GM12878 (cell line): ENCODE measurements around the gene SIGLEC5. TPM values are rescaled to one million over a fixed set of nuclear protein-coding genes. Genes with fewer than 3 reads are reported as not detected.

Experiments
- ATAC-seq: fragments of 200-7000 bp; cut with Tn5 transposase; 3 replicates; pipeline ENCODE4 v1.9.1; 2020; ENCODE audit warnings: mild to moderate bottlenecking, moderate library complexity
- BruUV-seq: library from RNA; stranded (reverse); fragments of 400-500 nt; replicated peaks from 2 replicates; lab custom pipeline; 2021; lab: Mats Ljungman, UMichigan
- CTCF ChIA-PET: fragments of 300-600 bp; sonication (Branson Sonifier 250); formaldehyde crosslinking; extraction: SDS; loops from one replicate; lab custom pipeline; 2021; ENCODE audit warnings: inconsistent platforms; lab: Yijun Ruan, JAX
- POLR2A ChIA-PET: fragments of 350-600 bp; formaldehyde crosslinking; extraction: SDS; loops from one replicate; lab custom pipeline; 2021; ENCODE audit warnings: inconsistent platforms; lab: Charles Lee
- RAD21 ChIA-PET: fragments of 300-600 bp; sonication (Branson Sonifier 250); formaldehyde crosslinking; loops from one replicate; lab custom pipeline; 2023; ENCODE audit warnings: antibody characterized with exemption; ENCODE audit not compliant: unreplicated experiment; lab: Charles Lee
- SMC1A ChIA-PET: fragments of 300-600 bp; sonication (Branson Sonifier 250); formaldehyde crosslinking; loops from one replicate; lab custom pipeline; 2023; ENCODE audit not compliant: unreplicated experiment, uncharacterized antibody; lab: Charles Lee
- DNase-seq: peaks from one replicate; pipeline ENCODE4 v3.0.0-alpha.2; 2011; ENCODE audit warnings: low read depth, low spot score
- FAIRE-seq: peaks from 3 replicates; lab custom pipeline; 2011; peaks lifted over from hg19 to GRCh38; lab: Jason Lieb, UNC
- H2AFZ ChIP-seq: 2 replicates; pipeline ENCODE4 v1.6.0; 2011; ENCODE audit warnings: low read depth, low read length, control low read depth; ENCODE audit not compliant: control insufficient read depth
- H3K27ac ChIP-seq: 2 replicates; pipeline ENCODE4 v1.5.1; 2011; ENCODE audit warnings: control low read depth; ENCODE audit not compliant: control insufficient read depth, insufficient read depth
- H3K27me3 ChIP-seq, 2 experiments: replicated peaks in 1 of 2; 2 replicates each; pipeline versions ENCODE4 v1.6.0 to v1.6.1; 2011; ENCODE audit warnings: low read length in 1 of 2; ENCODE audit not compliant: control insufficient read depth in 2 of 2, insufficient read depth in 2 of 2
- H3K36me3 ChIP-seq, 2 experiments: 2 replicates each; pipeline ENCODE4 v1.5.1; 2011; ENCODE audit warnings: low read length in 1 of 2; ENCODE audit not compliant: control insufficient read depth in 2 of 2, insufficient read depth in 2 of 2
- H3K4me1 ChIP-seq: 2 replicates; pipeline ENCODE4 v1.6.1; 2011; ENCODE audit warnings: mild to moderate bottlenecking, low read length, moderate library complexity, mixed read lengths; ENCODE audit not compliant: control insufficient read depth, insufficient read depth
- H3K4me2 ChIP-seq: 2 replicates; pipeline ENCODE4 v1.6.0; 2011; ENCODE audit warnings: control low read depth; ENCODE audit not compliant: control insufficient read depth, insufficient read depth
- H3K4me3 ChIP-seq: fragments of 200-600 bp; sonication (generic); 2 replicates; pipeline ENCODE4 v1.5.1; 2016
- H3K79me2 ChIP-seq: 2 replicates; pipeline ENCODE4 v1.6.0; 2011; ENCODE audit warnings: low read length; ENCODE audit not compliant: control insufficient read depth, insufficient read depth
- H3K9ac ChIP-seq: 2 replicates; pipeline ENCODE4 v1.8.0; 2011; ENCODE audit warnings: low read length, control low read depth, mixed read lengths; ENCODE audit not compliant: control insufficient read depth, insufficient read depth
- H3K9me3 ChIP-seq: replicated peaks from 3 replicates; pipeline ENCODE4 v1.5.1; 2011; ENCODE audit warnings: mild to moderate bottlenecking, low read length; ENCODE audit not compliant: control insufficient read depth, insufficient read depth
- H4K20me1 ChIP-seq: 2 replicates; pipeline ENCODE4 v1.6.0; 2011; ENCODE audit not compliant: control insufficient read depth, insufficient read depth
- BACH1 ChIP-seq: fragments of 450-650 bp; IDR thresholded peaks from 2 replicates; pipeline ENCODE4 v1.6.1; 2017; ENCODE audit warnings: mild to moderate bottlenecking, borderline replicate concordance
- GABPA ChIP-seq: IDR thresholded peaks from 2 replicates; pipeline ENCODE4 v1.6.1; 2014; ENCODE audit warnings: antibody characterized with exemption, low read depth, mild to moderate bottlenecking, inconsistent platforms
- MXI1 ChIP-seq: fragments of 150-350 bp; IDR thresholded peaks from 2 replicates; pipeline ENCODE4 v1.6.1; 2011; ENCODE audit warnings: low read depth, mild to moderate bottlenecking, inconsistent platforms, low read length, improper control_type of control experiment
- NFXL1 ChIP-seq: fragments of 450-650 bp; IDR thresholded peaks from 2 replicates; pipeline ENCODE4 v1.6.1; 2017; ENCODE audit warnings: antibody characterized with exemption, mild to moderate bottlenecking, borderline replicate concordance
- NR2F1 ChIP-seq: fragments of 450-650 bp; conservative IDR thresholded peaks from 2 replicates; pipeline ENCODE4 v1.6.1; 2017; ENCODE audit warnings: mild to moderate bottlenecking
- NRF1 ChIP-seq: conservative IDR thresholded peaks from 2 replicates; pipeline ENCODE4 v1.6.1; 2011; ENCODE audit warnings: mild to moderate bottlenecking, low read depth, low read length, improper control_type of control experiment
- RAD21 ChIP-seq: IDR thresholded peaks from 2 replicates; pipeline ENCODE4 v1.6.1; 2011; ENCODE audit warnings: mild to moderate bottlenecking, low read depth, low read length, moderate library complexity; ENCODE audit not compliant: insufficient read depth
- RELB ChIP-seq: fragments of 450-650 bp; IDR thresholded peaks from 2 replicates; pipeline ENCODE4 v1.6.1; 2017; ENCODE audit warnings: low read depth, mild to moderate bottlenecking, moderate library complexity
- SIX5 ChIP-seq: IDR thresholded peaks from 2 replicates; pipeline ENCODE4 v1.6.1; 2011; ENCODE audit warnings: mild to moderate bottlenecking, low read depth, low read length, moderate library complexity; ENCODE audit not compliant: severe bottlenecking
- SUPT20H ChIP-seq: IDR thresholded peaks from 2 replicates; pipeline ENCODE4 v1.6.1; 2011; ENCODE audit warnings: low read depth, mild to moderate bottlenecking, low read length, moderate library complexity, borderline replicate concordance; ENCODE audit not compliant: control insufficient read depth
- TCF7 ChIP-seq: IDR thresholded peaks from 2 replicates; pipeline ENCODE4 v1.6.1; 2014; ENCODE audit warnings: antibody characterized with exemption, borderline replicate concordance
- ZNF592 ChIP-seq: fragments of 450-650 bp; IDR thresholded peaks from 2 replicates; pipeline ENCODE4 v1.6.1; 2017; ENCODE audit warnings: mild to moderate bottlenecking, moderate library complexity
- WGBS: methylation state at CpG from one replicate; pipeline ENCODE4 v1.1.6; 2016; ENCODE audit warnings: low lambda C conversion rate; ENCODE audit not compliant: insufficient replicate concordance, insufficient coverage; ENCODE audit errors: missing lambda C conversion rate; 5-methylcytosine and 5-hydroxymethylcytosine counted together
- in situ Hi-C: fragments of 300-500 bp; cut with MboI; formaldehyde crosslinking; loops from 9 replicates; pipeline ENCODE4 v1.14.3; 2018; ENCODE audit warnings: mixed read lengths
- intact Hi-C: fragments of 100-400 bp; cut with micrococcal nuclease; formaldehyde crosslinking; loops from one replicate; pipeline ENCODE4 v1.14.2; 2022; ENCODE audit not compliant: unreplicated experiment
- polyA plus RNA-seq, 11 experiments: library from polyadenylated mRNA; depleted of rRNA in 4 of 11; unstranded in 6 of 11; stranded (reverse) in 5 of 11; fragments of >200 nt; fragmentation: Nextera tagmentation in 4 of 11; fragmentation: Illumina TruSeq in 1 of 11; extraction: Ambion mirVana in 4 of 11; extraction: Trizol in 1 of 11; gene quantifications; 1 replicate in 1 of 11; 2 replicates in 10 of 11; pipeline versions ENCODE4 v1.2.1 to v1.2.3, GENCODE V29; 2011 to 2016; ENCODE audit warnings: inconsistent platforms in 2 of 11, missing spikeins in 2 of 11, low read depth in 1 of 11
- total RNA-seq, 4 experiments: library from RNA; depleted of rRNA in 3 of 4; stranded (reverse); fragments of >200 nt in 3 of 4; fragmentation: Illumina TruSeq in 1 of 4; extraction: Trizol in 1 of 4; gene quantifications; 2 replicates each; pipeline versions ENCODE4 v1.2.1 to v1.2.3, GENCODE V29; 2013 to 2021

Gene SIGLEC5
- total and polyA plus RNA-seq, 10 of the 15 experiments (the other 5 are each of a cell fraction or from before 2014, with no cell fraction given), result 0.05 to 2.5 (median 1.4) TPM; not detected in 1

GRCh38 chr19:51568456-51568855 is 61.7 kb downstream of the SIGLEC5 start:
- SMC1A ChIA-PET, result no interaction called here
- FAIRE-seq (no peak), DNase-seq (no peak), ATAC-seq (no peak)
- RAD21 ChIA-PET, result no interaction called here
- in situ Hi-C loops (no loop called here), intact Hi-C loops (no loop called here)
- no peak overlapping the region for H2AFZ ChIP-seq
- no peaks in the 10 kb centered on the region for H3K9me3 ChIP-seq
- H3K36me3 ChIP-seq, result peaks cover 0 to 2% of the 10 kb centered on the region in 2 experiments; a peak in 1 of 4 replicates
- 65% methylated on average over 1 of the region's 1 CpG for WGBS
- peaks cover 28% of the 10 kb centered on the region for H3K4me1 ChIP-seq
- H3K9ac ChIP-seq, result no peak overlapping the region
- CTCF ChIA-PET, result interaction anchor here (0.6 kb wide), 1 partner anchor 86 kb away, joined by 3 read pairs; no protein-coding TSS in a partner anchor
- BruUV-seq, result no TSS peak
- H4K20me1 ChIP-seq, result 0 out of 2 replicates have a peak, but pooled peaks cover 3% of the 10 kb centered on the region
- H3K79me2 ChIP-seq, result peaks cover 19% of the 10 kb centered on the region
- no peak for TF ChIP-seq NR2F1
- no peak for TF ChIP-seq RAD21
- no peak for TF ChIP-seq NFXL1
- H3K27me3 ChIP-seq, result no peaks in the 10 kb centered on the region
- no peak overlapping the region for H3K4me2 ChIP-seq
- POLR2A ChIA-PET, result no interaction called here
- H3K4me3 ChIP-seq, result no peak overlapping the region
- H3K27ac ChIP-seq, result no peak overlapping the region

GRCh38 chr19:51567583-51567982 is 62.6 kb downstream of the SIGLEC5 start:
- no peak overlapping the region for H3K4me2 ChIP-seq
- no peak overlapping the region for H3K27ac ChIP-seq
- TF ChIP-seq TCF7 (no peak), BACH1 (no peak), ZNF592 (no peak), NRF1 (no peak), SUPT20H (no peak), SIX5 (no peak), GABPA (no peak), RELB (no peak), MXI1 (no peak)

More at GRCh38 chr19:51567583-51567982, 62.6 kb downstream of the SIGLEC5 start:
- no peak overlapping the region for H3K9ac ChIP-seq
- H3K4me1 ChIP-seq, result peaks cover 22% of the 10 kb centered on the region
- BruUV-seq, result no TSS peak
- CTCF ChIA-PET, result interaction anchor here (1.3 kb wide), 1 partner anchor 90 kb away, joined by 3 read pairs; no protein-coding TSS in a partner anchor
- H3K36me3 ChIP-seq, result no peaks in the 10 kb centered on the region
- H3K4me3 ChIP-seq, result no peak overlapping the region
- no peak for DNase-seq
- intact Hi-C loops, result no loop called here
- SMC1A ChIA-PET, result interaction anchor here (1.0 kb wide), 1 partner anchor 91 kb away, joined by 3 read pairs; no protein-coding TSS in a partner anchor
- 13% methylated on average over 4 of the region's 4 CpGs for WGBS
- POLR2A ChIA-PET, result no interaction called here
- RAD21 ChIA-PET, result no interaction called here
- H4K20me1 ChIP-seq, result 0 out of 2 replicates have a peak, but pooled peaks cover 3% of the 10 kb centered on the region
- no peak overlapping the region for H2AFZ ChIP-seq
- in situ Hi-C loops, result no loop called here
- peaks cover 11% of the 10 kb centered on the region for H3K79me2 ChIP-seq
- FAIRE-seq, result no peak
- H3K9me3 ChIP-seq, result no peaks in the 10 kb centered on the region
- ATAC-seq, result no peak
- no peaks in the 10 kb centered on the region for H3K27me3 ChIP-seq
